ENCODE data around the gene RASA1.
A peak's percentile ranks its signal among the peaks of the same experiment; 100 is the strongest.

RASA1 gene

DNA sequence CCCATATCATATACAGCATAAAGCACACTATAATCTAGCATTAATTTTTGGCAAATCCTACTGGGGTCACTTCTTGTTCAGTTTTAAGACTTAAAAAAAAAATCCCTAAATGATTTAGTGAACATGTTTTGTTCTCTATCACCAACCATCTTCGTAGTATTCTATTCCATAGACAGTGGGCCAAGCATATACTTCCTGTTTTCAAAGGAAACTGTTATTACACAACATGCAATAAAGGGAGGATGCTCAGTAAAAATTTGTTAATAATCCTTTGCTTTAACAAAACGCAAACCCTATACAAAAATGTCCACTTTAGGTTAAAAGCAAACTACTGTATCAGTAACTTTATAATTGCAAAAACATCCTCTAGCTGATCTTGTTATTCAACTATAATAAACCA, 132.0 kb downstream of the RASA1 start:
- TF ChIP-seq, protein P1, sequence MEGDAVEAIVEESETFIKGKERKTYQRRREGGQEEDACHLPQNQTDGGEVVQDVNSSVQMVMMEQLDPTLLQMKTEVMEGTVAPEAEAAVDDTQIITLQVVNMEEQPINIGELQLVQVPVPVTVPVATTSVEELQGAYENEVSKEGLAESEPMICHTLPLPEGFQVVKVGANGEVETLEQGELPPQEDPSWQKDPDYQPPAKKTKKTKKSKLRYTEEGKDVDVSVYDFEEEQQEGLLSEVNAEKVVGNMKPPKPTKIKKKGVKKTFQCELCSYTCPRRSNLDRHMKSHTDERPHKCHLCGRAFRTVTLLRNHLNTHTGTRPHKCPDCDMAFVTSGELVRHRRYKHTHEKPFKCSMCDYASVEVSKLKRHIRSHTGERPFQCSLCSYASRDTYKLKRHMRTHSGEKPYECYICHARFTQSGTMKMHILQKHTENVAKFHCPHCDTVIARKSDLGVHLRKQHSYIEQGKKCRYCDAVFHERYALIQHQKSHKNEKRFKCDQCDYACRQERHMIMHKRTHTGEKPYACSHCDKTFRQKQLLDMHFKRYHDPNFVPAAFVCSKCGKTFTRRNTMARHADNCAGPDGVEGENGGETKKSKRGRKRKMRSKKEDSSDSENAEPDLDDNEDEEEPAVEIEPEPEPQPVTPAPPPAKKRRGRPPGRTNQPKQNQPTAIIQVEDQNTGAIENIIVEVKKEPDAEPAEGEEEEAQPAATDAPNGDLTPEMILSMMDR (IDR thresholded peaks at IDR 0.05): no peak

DNA sequence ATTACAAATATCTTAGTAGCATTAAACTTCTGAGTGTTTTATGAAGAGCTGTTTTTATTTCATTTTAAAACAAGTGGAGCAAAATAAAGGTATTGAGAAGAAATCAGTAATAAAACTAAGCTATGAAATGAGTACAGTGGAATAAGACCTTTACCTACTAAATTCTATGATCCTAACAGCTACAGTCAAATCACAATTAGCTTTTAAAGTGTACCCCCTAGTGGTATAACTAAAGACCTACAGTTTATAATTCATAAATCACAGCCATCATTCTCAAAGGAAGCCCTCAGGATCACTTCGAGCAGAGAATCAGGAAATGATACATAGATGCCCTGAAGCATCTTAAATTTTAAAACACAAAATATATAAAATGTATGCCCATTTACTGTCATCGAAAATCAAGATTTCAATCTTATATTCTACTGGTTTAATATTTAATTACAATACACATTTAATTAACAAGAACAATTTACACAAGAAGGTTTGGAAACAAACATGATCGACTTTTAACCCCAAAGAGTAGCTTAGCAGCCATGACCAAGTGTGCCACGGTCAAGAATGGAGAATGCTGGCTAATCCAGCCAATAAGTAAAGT, 132.7 kb downstream of the RASA1 start:
- TF ChIP-seq, protein P1 (IDR thresholded peaks at IDR 0.05): peak; percentile 69

DNA sequence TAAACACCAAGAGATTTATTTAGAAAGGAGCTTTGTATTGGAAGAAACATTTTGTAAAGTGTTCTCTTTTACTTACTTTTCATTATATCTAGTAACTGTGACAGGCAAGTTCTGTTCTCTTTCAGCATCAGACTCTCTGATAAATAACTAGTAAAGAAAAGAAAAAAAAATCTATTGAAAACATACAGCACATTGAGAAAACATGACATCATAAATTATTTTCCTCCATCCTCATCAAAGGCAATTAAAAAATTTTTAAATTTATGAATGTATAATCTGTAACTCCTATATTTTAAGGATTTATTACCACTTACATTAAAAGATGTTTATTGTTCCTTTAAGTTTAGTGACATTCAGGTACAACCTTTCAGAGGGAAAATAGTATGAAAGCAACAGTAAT, 133.9 kb downstream of the RASA1 start:
- TF ChIP-seq, protein P1 (IDR thresholded peaks at IDR 0.05): no peak

DNA sequence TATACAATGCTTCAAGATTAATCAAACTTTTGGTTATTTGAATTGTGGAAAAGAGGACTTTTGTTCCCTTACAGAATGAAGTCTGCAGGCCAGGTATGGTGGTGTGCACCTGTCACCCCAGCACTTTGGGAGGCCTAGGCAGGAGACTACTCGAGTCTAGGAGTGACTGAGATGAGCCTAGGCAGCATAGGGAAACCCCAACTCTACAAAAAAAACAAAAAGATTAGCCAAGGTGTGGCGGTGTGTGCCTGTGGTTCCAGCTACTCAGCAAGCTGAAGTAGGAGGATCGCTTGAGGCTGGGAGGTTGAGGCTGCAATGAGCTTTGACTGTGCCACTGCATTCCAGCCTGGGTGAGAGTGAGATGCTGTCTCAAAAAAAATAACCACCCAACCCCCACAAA, 135.7 kb downstream of the RASA1 start:
- TF ChIP-seq, protein P1 (IDR thresholded peaks at IDR 0.05): no peak

DNA sequence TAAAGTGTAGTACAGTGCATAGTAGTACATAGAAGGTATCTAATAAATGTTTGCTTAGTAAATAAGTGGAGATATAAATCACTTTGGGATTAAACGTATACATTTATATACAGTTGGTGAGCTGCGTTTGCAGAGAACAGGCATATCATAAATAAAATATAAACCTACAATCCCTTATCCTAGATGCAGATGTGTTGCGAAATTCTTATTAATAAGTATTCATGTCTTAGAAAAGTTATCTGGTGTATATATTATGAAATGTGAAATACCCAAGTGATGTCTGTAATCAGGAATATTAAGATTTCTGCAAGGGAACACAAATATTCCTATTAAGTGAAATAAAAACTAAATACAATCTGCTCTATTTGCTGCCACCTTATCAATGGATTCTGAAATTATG, 136.2 kb downstream of the RASA1 start:
- TF ChIP-seq, protein P1 (IDR thresholded peaks at IDR 0.05): no peak

DNA sequence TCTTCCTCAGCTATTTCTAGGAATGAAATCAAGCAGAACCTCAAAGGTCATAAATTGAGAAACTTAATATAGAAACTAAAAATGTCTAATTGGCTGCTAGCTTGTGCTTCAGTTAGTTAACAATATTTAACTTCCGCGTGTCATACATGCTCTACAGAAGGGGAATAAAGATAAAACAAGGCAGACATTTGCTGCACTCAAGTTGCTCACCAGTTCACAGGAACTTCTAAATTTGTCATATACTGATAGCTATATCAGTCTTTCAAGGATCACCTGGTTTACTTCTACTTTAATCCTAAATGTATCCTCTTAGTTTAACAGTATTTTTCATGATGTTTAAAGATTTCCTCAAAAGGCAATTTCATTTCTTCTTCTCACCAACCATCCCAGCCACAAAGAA, 136.7 kb downstream of the RASA1 start:
- TF ChIP-seq, protein P1 (IDR thresholded peaks at IDR 0.05): no peak

DNA sequence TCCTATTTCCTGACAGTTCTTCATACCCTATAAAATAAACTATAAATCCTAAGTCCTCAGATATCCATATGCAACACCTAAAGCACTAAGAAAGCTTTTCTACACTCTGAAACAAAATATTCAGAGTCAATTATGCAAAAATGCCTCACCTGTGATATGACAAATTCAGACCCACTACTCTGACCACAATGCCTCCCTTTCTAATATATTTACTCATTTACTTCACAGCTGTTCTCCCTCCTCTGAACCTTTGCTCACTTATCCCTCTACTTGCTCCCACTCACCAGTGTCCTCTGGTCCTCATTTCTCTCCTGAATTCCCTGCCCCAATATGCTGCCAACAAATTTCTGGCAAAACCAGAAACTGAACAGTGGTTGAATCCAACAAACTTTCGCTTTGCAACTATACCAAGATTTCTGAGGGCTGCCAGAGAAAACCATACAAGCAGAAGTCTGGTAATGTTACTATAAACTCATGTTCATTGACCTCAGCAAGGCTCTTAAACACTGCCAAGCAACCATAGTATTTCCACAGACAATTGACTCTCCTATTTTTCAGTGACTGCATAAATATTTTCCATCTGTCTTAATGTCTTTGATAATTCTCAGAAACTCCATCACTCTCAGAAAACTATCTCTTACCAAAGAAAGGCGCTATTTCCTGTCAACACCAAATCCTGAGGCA, 137.9 kb downstream of the RASA1 start:
- TF ChIP-seq, protein P1 (IDR thresholded peaks at IDR 0.05): no peak

All from LNCAP (cell line).